AG10803 (cell line): ENCODE data around the gene AMN.
"Not testable (repeated sequence)": the region's sequence is repeated elsewhere in the genome, so short reads cannot be mapped to it uniquely, and the experiment has no call there.

ENCODE experiments used
- DNase-seq: peaks from one replicate; pipeline ENCODE4 v3.0.0; 2010; ENCODE audit warnings: low read depth
- H3K4me3 ChIP-seq: 2 replicates; pipeline ENCODE4 v1.5.1; 2011; ENCODE audit warnings: mild to moderate bottlenecking, low read length, control low read depth
- TF ChIP-seq, protein P1 (sequence below): conservative IDR thresholded peaks from 2 replicates; pipeline ENCODE4 v1.5.1; 2011; ENCODE audit warnings: mild to moderate bottlenecking, low read length, control low read depth, inconsistent platforms

The AMN gene

DNA sequence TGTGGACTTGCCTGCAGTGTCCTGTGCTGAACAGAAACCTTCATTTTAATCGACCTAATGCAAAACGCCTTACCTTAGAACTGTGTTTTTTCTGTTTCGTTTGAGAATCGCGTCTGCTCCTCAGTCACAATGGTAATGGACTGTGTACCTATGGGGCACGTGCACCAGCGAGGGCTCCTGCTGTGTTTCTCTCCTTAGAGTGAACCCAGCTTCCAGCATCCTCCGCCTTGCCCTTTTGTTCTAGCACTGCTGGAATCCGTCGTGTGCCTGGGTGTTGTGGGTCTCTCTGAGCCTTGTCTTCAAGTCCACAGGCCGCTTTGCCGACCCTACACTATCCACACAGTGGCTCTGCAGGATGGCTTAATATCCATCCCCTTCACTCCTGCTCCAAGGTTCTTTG lies 3.6 kb downstream of the AMN start:
- H3K4me3 ChIP-seq, result no peak overlapping the region
- TF ChIP-seq, protein P1, sequence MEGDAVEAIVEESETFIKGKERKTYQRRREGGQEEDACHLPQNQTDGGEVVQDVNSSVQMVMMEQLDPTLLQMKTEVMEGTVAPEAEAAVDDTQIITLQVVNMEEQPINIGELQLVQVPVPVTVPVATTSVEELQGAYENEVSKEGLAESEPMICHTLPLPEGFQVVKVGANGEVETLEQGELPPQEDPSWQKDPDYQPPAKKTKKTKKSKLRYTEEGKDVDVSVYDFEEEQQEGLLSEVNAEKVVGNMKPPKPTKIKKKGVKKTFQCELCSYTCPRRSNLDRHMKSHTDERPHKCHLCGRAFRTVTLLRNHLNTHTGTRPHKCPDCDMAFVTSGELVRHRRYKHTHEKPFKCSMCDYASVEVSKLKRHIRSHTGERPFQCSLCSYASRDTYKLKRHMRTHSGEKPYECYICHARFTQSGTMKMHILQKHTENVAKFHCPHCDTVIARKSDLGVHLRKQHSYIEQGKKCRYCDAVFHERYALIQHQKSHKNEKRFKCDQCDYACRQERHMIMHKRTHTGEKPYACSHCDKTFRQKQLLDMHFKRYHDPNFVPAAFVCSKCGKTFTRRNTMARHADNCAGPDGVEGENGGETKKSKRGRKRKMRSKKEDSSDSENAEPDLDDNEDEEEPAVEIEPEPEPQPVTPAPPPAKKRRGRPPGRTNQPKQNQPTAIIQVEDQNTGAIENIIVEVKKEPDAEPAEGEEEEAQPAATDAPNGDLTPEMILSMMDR, result no peak
- no peak for DNase-seq

DNA sequence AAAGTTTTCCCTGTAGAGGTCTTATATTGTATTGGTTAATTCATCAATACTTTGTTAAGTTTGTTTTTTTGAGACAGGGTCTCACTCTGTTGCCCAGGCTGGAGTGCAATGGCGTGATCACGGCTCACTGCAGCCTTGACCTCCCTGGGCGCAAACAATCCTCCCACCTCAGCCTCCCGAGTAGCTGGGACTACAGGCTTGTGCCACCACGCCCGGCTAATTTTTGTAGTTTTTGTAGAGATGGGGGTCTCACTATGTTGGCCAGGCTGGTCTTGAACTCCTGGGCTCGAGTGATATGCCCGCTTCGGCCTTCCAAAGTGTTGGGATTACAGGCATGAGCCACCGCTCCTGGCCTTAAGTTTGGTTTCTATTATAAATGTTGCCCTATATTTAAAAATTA lies 4.4 kb downstream of the AMN start:
- not testable (repeated sequence) for H3K4me3 ChIP-seq, DNase-seq

DNA sequence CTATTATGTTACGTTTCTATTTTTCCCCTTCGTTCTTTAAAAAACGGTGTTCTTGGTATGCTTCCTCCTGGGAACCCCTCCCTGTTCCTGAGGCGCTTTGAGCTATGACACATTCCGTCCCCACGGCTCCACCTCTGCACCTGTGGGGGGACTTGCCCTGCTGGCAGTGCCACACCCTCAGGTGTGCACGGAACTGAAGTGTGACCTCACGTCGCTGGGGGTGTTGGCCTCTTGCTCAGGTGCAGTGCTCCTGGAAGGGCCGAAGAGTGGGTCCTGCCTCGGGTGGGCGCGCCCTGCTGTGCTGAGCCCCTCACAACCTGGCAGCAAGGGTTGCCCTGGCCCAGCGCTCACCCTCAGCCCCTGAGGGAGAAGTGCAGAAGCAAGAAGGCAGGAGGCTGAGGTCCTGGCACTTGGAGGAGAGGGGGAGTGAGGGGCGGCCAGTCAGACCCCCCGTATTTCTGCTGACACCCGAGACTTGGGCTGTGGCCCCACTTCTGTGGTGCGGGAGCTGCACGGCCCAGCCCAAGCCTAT lies 4.9 kb downstream of the AMN start:
- no peak for DNase-seq
- H3K4me3 ChIP-seq, result no peak overlapping the region
- TF ChIP-seq, protein P1, result no peak

DNA sequence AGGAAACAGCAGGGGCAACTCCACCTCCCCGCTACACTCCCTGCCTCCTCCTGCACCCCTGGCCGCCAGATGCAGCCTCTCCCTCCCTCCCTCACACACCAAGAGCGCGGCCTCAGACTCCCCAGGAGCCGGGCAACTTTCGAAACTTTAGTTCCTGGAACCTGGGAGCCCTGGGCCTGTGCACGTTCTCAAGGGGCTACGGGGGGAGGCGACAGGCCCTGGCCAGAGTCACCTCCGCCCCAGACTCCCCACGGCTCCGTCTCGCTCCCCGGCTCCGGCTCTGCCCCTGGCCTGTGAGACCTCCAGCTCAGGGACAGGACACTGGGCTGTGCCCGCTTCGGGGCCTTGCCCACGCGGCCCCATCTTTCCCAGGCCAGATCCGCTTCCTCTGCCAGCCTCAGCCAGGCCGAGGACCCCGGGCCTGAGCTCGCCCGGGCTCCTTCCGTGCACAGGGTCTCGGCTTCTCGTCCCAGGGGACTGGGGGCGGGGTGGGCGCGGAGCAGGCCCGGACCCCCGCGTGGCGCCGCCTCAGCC lies 5.5 kb downstream of the AMN start:
- peak overlapping the region; percentile 34 for H3K4me3 ChIP-seq
- no peak for DNase-seq
- TF ChIP-seq, protein P1, result no peak

DNA sequence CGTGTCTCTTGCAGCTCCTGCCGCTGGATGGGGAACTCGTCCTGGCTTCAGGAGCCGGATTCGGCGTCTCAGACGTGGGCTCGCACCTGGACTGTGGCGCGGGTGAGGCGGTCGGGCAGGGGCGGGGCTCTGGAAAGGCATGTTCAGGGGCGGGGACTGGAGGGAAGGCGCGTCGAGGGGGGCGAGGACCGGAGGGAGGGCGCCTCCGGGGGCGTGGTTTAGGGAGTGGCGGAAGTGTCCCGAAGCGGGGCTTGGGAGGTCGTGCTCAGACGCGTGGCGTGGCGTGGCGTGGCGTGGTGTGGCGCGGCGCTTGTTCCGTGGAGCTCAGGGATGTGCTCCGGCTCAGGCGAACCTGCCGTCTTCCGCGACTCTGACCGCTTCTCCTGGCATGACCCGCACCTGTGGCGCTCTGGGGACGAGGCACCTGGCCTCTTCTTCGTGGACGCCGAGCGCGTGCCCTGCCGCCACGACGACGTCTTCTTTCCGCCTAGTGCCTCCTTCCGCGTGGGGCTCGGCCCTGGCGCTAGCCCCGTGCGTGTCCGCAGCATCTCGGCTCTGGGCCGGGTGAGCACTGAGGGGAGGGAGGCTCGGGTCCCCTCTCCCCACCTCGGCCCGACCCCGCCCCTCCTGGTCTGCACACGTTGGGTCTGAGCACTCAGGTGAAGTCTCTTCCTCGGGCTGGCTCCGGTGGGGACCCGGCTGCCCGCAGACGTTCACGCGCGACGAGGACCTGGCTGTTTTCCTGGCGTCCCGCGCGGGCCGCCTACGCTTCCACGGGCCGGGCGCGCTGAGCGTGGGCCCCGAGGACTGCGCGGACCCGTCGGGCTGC lies 6.2 kb downstream of the AMN start:
- DNase-seq, result peak; percentile 17
- peak overlapping the region; percentile 43 for H3K4me3 ChIP-seq
- TF ChIP-seq, protein P1, result no peak

DNA sequence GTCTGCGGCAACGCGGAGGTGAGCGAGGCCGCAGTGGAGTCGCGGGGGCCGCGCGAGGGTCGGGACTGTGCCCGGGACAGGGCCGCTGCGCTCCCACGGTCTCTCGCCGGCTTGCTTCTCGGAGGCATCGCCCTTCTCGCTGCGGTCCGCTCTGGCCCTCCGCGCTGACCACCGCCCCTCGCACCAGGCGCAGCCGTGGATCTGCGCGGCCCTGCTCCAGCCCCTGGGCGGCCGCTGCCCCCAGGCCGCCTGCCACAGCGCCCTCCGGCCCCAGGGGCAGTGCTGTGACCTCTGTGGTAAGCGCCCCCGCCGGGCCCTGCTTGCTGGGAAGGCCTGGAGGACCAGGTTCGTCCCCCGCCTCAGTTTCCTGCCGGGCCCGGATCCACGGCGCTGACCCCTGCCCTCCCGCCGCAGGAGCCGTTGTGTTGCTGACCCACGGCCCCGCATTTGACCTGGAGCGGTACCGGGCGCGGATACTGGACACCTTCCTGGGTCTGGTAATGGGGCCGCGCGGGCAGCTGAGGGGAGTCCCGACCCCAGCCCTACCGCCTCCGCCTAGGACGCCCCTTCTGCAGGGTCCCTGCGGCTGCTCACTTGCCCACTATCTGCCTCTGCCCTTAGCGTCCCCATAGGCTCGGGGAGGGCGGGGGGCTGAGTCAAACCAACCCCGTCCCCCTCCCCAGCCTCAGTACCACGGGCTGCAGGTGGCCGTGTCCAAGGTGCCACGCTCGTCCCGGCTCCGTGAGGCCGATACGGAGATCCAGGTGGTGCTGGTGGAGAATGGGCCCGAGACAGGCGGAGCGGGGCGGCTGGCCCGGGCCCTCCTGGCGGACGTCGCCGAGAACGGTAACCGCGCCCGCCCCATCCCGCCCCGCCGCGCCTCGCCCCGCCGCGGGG lies 7.0 kb downstream of the AMN start:
- no peak overlapping the region for H3K4me3 ChIP-seq
- no peak for DNase-seq
- TF ChIP-seq, protein P1, result no peak

DNA sequence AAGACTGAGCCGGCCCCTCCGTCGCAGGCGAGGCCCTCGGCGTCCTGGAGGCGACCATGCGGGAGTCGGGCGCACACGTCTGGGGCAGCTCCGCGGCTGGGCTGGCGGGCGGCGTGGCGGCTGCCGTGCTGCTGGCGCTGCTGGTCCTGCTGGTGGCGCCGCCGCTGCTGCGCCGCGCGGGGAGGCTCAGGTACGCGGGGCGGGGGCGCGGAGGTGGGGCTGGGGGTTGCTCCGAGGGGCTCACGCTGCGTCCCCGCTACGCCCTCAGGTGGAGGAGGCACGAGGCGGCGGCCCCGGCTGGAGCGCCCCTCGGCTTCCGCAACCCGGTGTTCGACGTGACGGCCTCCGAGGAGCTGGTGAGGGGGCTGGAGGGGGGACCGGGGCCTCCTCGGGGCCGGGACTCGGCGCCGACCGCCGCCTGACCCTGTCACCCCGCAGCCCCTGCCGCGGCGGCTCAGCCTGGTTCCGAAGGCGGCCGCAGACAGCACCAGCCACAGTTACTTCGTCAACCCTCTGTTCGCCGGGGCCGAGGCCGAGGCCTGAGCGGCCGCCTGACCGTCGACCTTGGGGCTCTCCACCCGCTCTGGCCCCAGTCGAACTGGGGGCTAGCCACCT lies 7.8 kb downstream of the AMN start:
- DNase-seq, result no peak
- TF ChIP-seq, protein P1, result no peak
- H3K4me3 ChIP-seq, result no peak overlapping the region
